ENCODE results near the gene RANBP17. TPM values are rescaled to one million over a fixed set of nuclear protein-coding genes. Genes with fewer than 3 reads are reported as not detected.

RANBP17 gene
- total and polyA plus RNA-seq, 2 experiments from 2014 or later: 10.9 to 20.0 TPM

DNA sequence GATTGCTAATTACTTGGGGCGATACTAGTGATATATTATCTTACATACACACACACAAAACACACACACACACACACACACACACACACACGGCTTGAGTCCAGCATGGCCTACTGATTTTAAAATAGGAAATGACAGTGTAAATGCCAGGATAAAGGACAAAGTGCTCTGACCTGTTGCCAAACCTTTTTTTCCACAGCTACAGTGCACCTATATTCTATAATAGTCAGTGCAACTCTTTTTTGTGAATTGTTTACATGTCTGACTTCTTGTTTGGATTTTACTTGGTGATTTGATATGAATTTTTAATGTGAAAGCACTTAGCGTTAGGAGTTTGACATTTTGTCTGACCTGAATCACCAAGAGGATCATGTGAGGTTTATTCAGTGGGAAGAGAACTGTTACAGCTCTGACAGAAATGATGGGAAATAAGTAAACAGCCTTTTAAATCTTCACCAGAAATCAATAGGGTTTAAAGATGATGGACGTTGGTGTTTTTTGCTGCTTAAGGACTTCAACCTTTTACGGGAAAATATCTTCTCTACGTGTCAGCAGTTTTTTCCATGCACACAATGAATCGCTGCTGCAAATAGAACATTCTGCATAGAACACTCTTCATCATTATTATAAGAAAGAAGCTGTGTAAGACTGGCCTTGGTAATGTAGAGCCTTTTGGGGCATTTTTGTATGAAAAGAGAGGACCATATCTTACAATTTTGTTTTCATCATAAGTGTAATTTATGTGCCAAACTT is 218.5 kb downstream of the RANBP17 start:
- H3K27me3 ChIP-seq: no peaks in the 10 kb centered on the region
- TF ChIP-seq, protein P1, sequence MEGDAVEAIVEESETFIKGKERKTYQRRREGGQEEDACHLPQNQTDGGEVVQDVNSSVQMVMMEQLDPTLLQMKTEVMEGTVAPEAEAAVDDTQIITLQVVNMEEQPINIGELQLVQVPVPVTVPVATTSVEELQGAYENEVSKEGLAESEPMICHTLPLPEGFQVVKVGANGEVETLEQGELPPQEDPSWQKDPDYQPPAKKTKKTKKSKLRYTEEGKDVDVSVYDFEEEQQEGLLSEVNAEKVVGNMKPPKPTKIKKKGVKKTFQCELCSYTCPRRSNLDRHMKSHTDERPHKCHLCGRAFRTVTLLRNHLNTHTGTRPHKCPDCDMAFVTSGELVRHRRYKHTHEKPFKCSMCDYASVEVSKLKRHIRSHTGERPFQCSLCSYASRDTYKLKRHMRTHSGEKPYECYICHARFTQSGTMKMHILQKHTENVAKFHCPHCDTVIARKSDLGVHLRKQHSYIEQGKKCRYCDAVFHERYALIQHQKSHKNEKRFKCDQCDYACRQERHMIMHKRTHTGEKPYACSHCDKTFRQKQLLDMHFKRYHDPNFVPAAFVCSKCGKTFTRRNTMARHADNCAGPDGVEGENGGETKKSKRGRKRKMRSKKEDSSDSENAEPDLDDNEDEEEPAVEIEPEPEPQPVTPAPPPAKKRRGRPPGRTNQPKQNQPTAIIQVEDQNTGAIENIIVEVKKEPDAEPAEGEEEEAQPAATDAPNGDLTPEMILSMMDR (IDR thresholded peaks at IDR 0.05; ENCODE audit: low read depth, low read length): no peak
- H3K36me3 ChIP-seq: no peaks in the 10 kb centered on the region
- H3K9me3 ChIP-seq (ENCODE audit: low read depth): no peaks in the 10 kb centered on the region
- no peak for DNase-seq (ENCODE audit: low read depth in 1 of 2, low spot score in 1 of 2)
- H3K4me1 ChIP-seq (ENCODE audit: low read depth): no peaks in the 10 kb centered on the region
- H3K27ac ChIP-seq: no peak overlapping the region
- H3K4me3 ChIP-seq: no peak overlapping the region

DNA sequence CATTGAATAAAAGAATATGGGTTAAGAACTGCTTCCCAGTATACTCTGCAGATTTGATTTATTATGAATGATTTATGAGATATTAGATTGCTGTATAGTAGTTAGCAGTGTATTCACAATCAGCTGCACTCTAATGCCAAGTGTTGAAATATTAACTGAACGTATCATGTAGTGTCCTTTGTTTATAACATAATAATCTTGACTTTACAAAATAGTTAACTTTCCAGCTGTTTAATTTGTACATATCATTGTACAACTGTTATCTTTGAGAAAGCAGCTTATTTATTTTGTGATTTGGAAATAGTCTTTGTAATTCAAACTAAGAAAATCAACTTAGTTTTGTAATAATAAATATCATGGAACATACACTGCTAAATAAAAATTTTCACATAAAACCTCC is 219.5 kb downstream of the RANBP17 start:
- Histone ChIP-seq H3K27ac (no peak overlapping the region), H3K27me3 (no peaks in the 10 kb centered on the region), H3K4me3 (no peak overlapping the region), H3K4me1 (ENCODE audit: low read depth) (no peaks in the 10 kb centered on the region), H3K9me3 (ENCODE audit: low read depth) (no peaks in the 10 kb centered on the region), H3K36me3 (no peaks in the 10 kb centered on the region)
- TF ChIP-seq, protein P1 (IDR thresholded peaks at IDR 0.05; ENCODE audit: low read depth, low read length): no peak
- DNase-seq (ENCODE audit: low read depth in 1 of 2, low spot score in 1 of 2): no peak

DNA sequence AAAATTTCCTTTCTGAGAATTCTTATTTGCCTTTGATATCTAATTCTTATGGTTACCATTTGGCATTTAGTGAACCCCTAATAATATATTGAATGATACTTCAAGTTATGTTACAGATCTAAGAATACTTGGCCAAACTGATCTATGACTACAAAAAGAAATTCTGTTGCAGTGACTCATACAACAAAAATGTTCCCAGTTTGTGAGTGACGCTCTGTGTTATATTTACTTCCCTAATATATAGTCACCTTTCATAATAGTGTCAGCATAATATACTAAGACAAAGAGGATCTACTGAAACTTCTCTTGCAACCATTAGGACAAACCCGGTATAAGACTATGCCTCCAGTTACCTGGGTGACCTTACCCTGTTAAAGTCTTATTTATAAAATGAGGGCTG is 230.4 kb downstream of the RANBP17 start:
- TF ChIP-seq, protein P1 (IDR thresholded peaks at IDR 0.05; ENCODE audit: low read depth, low read length): no peak
- H3K4me1 ChIP-seq (ENCODE audit: low read depth): no peaks in the 10 kb centered on the region
- DNase-seq (ENCODE audit: low read depth in 1 of 2, low spot score in 1 of 2): peak in 1 of 2 donors; percentile 60
- H3K27ac ChIP-seq: no peak overlapping the region
- no peaks in the 10 kb centered on the region for H3K9me3 ChIP-seq (ENCODE audit: low read depth)
- no peak overlapping the region for H3K4me3 ChIP-seq
- no peaks in the 10 kb centered on the region for H3K27me3 ChIP-seq
- no peaks in the 10 kb centered on the region for H3K36me3 ChIP-seq

DNA sequence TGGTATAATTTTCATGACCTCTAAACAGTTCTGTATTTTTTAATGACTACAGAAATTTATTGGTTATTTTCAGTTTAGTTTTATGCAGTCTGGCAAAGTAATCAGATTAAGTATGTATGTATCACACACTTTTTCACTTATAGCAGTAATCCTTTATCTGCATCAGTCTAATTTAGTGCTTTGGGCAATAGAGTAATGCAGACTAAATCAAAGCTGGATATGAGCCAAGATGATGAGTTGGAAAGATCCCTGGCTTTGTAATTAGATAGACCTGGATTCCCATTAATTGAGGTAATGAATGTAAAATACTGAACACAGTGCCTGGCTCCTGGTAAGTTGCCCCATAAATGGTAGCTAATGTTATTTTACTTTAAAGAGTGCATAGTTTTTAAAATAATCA is 231.8 kb downstream of the RANBP17 start:
- Histone ChIP-seq H3K9me3 (ENCODE audit: low read depth) (no peaks in the 10 kb centered on the region), H3K4me3 (no peak overlapping the region), H3K36me3 (no peaks in the 10 kb centered on the region), H3K27me3 (no peaks in the 10 kb centered on the region), H3K27ac (no peak overlapping the region), H3K4me1 (ENCODE audit: low read depth) (no peaks in the 10 kb centered on the region)
- TF ChIP-seq, protein P1 (IDR thresholded peaks at IDR 0.05; ENCODE audit: low read depth, low read length): no peak
- DNase-seq (ENCODE audit: low read depth in 1 of 2, low spot score in 1 of 2): no peak

DNA sequence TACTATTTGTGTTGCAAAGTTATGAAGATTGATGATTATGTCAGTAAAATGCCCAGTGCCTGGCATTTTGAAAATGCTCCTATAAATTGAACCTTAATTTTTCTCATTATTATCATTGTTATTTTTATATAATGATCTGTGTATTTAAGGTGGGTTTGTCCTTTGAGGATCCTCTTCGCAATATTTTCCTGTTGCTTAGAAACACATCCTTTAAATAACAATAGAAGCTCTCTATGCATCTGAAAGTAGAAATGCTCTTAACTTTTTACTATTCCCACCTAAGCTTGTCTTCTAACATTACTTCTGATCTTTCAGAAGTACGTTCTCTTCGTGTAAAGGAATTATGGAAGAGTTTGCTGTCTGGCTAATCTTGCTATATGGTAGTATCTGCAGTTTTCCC is 232.5 kb downstream of the RANBP17 start:
- no peaks in the 10 kb centered on the region for H3K27me3 ChIP-seq
- H3K9me3 ChIP-seq (ENCODE audit: low read depth): no peaks in the 10 kb centered on the region

More for the DNA sequence above, 232.5 kb downstream of the RANBP17 start:
- Histone ChIP-seq H3K36me3 (no peaks in the 10 kb centered on the region), H3K4me1 (ENCODE audit: low read depth) (no peaks in the 10 kb centered on the region), H3K4me3 (no peak overlapping the region), H3K27ac (no peak overlapping the region)
- no peak for DNase-seq (ENCODE audit: low read depth in 1 of 2, low spot score in 1 of 2)
- TF ChIP-seq, protein P1 (IDR thresholded peaks at IDR 0.05; ENCODE audit: low read depth, low read length): no peak
